Activated CD8-positive, alpha-beta T cell treated with anti-CD3 and anti-CD28 coated beads for 36 hours (primary cell): ENCODE results near the gene SLC5A5. TPM values are rescaled to one million over a fixed set of nuclear protein-coding genes. Genes with fewer than 3 reads are reported as not detected.
"Not testable (repeated sequence)": the region's sequence is repeated elsewhere in the genome, so short reads cannot be mapped to it uniquely, and the experiment has no call there.

Source experiments
- ATAC-seq: fragments of 200-7000 bp; cut with Tn5 transposase; one replicate; pipeline ENCODE4 v1.10.0; 2021; ENCODE audit warnings: mild to moderate bottlenecking, moderate library complexity
- CTCF ChIA-PET: fragments of 350-600 bp; sonication (Branson Sonifier 250); formaldehyde crosslinking; loops from one replicate; lab custom pipeline; 2021; ENCODE audit warnings: antibody characterized with exemption; lab: Charles Lee
- POLR2A ChIA-PET: fragments of 350-600 bp; sonication (Branson Sonifier 250); formaldehyde crosslinking; loops from one replicate; lab custom pipeline; 2021; ENCODE audit warnings: antibody characterized with exemption; lab: Charles Lee
- DNase-seq: peaks from one replicate; pipeline ENCODE4 v3.0.0-alpha.2; 2020
- H3K27ac Mint-ChIP-seq: one replicate; pipeline ENCODE4 v1.8.0; 2021; ENCODE audit warnings: mild to moderate bottlenecking, mixed read lengths
- H3K27me3 Mint-ChIP-seq: one replicate; pipeline ENCODE4 v1.8.0; 2021; ENCODE audit warnings: mixed read lengths
- H3K36me3 Mint-ChIP-seq: one replicate; pipeline ENCODE4 v1.8.0; 2021; ENCODE audit warnings: low read depth, mixed read lengths
- H3K4me1 Mint-ChIP-seq: one replicate; pipeline ENCODE4 v1.8.0; 2021; ENCODE audit warnings: low read depth, mixed read lengths
- H3K4me3 Mint-ChIP-seq: one replicate; pipeline ENCODE4 v1.8.0; 2021; ENCODE audit warnings: mild to moderate bottlenecking, moderate library complexity, mixed read lengths
- H3K9me3 Mint-ChIP-seq: one replicate; pipeline ENCODE4 v1.8.0; 2021; ENCODE audit warnings: mixed read lengths
- CTCF ChIP-seq: fragments of 200-600 bp; IDR thresholded peaks from one replicate; pipeline ENCODE4 v1.8.0; 2022; ENCODE audit warnings: antibody characterized with exemption, mild to moderate bottlenecking
- intact Hi-C: fragments of 100-400 bp; cut with micrococcal nuclease; formaldehyde crosslinking; loops from one replicate; pipeline ENCODE4 v1.10.0; 2022
- total RNA-seq, 2 experiments: library from RNA; stranded (reverse); gene quantifications; one replicate each; pipeline ENCODE4 v1.2.3, GENCODE V29; 2021

SLC5A5 gene
- total RNA-seq, 2 experiments from 2014 or later = 0.87 to 0.99 TPM

- no peak for DNase-seq
- POLR2A ChIA-PET = no interaction called here
- TF ChIP-seq CTCF = no peak
- Mint-ChIP-seq H3K27me3 (no peaks in the 10 kb centered on the region), H3K4me3 (no peak overlapping the region), H3K4me1 (peaks cover 6% of the 10 kb centered on the region), H3K9me3 (no peaks in the 10 kb centered on the region), H3K36me3 (no peaks in the 10 kb centered on the region), H3K27ac (no peak overlapping the region)
- ATAC-seq = no peak
- CTCF ChIA-PET = no interaction called here
- intact Hi-C loops = no loop called here
Observed at GRCh38 chr19:17877696-17878095, 6.0 kb downstream of the SLC5A5 start.

- CTCF ChIA-PET = no interaction called here
- no peak for TF ChIP-seq CTCF
- no peak overlapping the region for H3K4me3 Mint-ChIP-seq
- ATAC-seq (no peak), DNase-seq (no peak)
- no peaks in the 10 kb centered on the region for H3K27me3 Mint-ChIP-seq
- POLR2A ChIA-PET = no interaction called here
- no peaks in the 10 kb centered on the region for H3K4me1 Mint-ChIP-seq
- H3K9me3 Mint-ChIP-seq = no peaks in the 10 kb centered on the region
- no peak overlapping the region for H3K27ac Mint-ChIP-seq
- intact Hi-C loops = no loop called here
- no peaks in the 10 kb centered on the region for H3K36me3 Mint-ChIP-seq
Observed at GRCh38 chr19:17879466-17879865, 7.7 kb downstream of the SLC5A5 start.

GRCh38 chr19:17881701-17882100 is 10.0 kb downstream of the SLC5A5 start:
- no peak overlapping the region for H3K4me3 Mint-ChIP-seq
- TF ChIP-seq CTCF = no peak
- intact Hi-C loops = no loop called here
- no peaks in the 10 kb centered on the region for H3K36me3 Mint-ChIP-seq
- no peaks in the 10 kb centered on the region for H3K4me1 Mint-ChIP-seq
- no peaks in the 10 kb centered on the region for H3K9me3 Mint-ChIP-seq
- ChIA-PET CTCF (no interaction called here), POLR2A (no interaction called here)
- H3K27ac Mint-ChIP-seq = no peak overlapping the region
- ATAC-seq (no peak), DNase-seq (no peak)
- no peaks in the 10 kb centered on the region for H3K27me3 Mint-ChIP-seq

GRCh38 chr19:17883627-17884410 is 12.1 kb downstream of the SLC5A5 start:
- Mint-ChIP-seq H3K4me3 (no peak overlapping the region), H3K27me3 (no peaks in the 10 kb centered on the region), H3K4me1 (no peaks in the 10 kb centered on the region), H3K36me3 (no peaks in the 10 kb centered on the region), H3K27ac (no peak overlapping the region), H3K9me3 (no peaks in the 10 kb centered on the region)
- DNase-seq (no peak), ATAC-seq (no peak)
- ChIA-PET CTCF (interaction anchor here (0.8 kb wide), 1 partner anchor 19 kb away, joined by 3 read pairs; no protein-coding TSS in a partner anchor), POLR2A (no interaction called here)
- intact Hi-C loops = no loop called here
- TF ChIP-seq CTCF = no peak

DNA sequence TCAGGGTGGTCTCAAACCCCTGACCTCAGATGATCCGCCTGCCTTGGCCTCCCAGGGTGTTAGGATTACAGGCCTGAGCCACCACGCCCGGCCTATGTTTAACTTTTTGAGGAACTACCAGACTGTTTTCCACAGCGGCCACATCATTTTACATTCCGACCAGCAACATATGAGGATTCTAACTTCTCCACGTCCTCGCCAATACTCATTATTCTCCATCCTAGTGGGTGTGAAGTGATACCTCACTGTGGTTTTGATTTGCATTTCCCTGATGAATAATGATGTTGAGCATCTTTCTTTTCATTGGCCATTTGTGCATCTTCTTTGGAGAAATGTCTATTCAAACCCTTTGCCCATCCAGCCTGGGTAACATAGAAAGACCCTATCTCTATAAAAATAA is 14.8 kb downstream of the SLC5A5 start:
- DNase-seq = no peak
- H3K9me3 Mint-ChIP-seq = no peaks in the 10 kb centered on the region
- intact Hi-C loops = no loop called here
- ChIA-PET CTCF (interaction anchor here (0.9 kb wide), 1 partner anchor 52 kb away, joined by 3 read pairs; no protein-coding TSS in a partner anchor), POLR2A (no interaction called here)
- no peak overlapping the region for H3K27ac Mint-ChIP-seq
- no peak for TF ChIP-seq CTCF
- no peak overlapping the region for H3K4me3 Mint-ChIP-seq
- ATAC-seq = no peak
- H3K27me3 Mint-ChIP-seq = no peaks in the 10 kb centered on the region
- no peaks in the 10 kb centered on the region for H3K4me1 Mint-ChIP-seq
- no peaks in the 10 kb centered on the region for H3K36me3 Mint-ChIP-seq

DNA sequence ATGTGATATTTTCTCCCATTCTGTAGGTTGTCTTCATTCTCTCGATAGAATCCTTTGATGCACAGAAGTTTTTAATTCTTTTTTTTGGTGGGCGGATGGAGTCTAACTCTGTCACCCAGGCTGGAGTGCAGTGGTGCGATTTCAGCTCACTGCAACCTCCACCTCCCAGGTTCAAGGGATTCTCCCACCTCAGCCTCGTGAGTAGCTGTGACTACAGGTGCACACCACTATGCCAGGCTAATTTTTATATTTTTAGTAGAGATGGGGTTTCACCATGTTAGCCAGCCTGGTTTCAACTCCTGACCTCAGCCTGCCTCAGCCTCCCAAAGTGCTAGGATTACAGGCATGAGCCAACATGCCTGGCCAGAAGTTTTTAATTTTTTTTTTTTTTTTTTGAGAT is 15.5 kb downstream of the SLC5A5 start:
- H3K4me1 Mint-ChIP-seq, H3K9me3 Mint-ChIP-seq, H3K27ac Mint-ChIP-seq, DNase-seq, H3K36me3 Mint-ChIP-seq, H3K27me3 Mint-ChIP-seq, H3K4me3 Mint-ChIP-seq, intact Hi-C loops, ATAC-seq: not testable (repeated sequence)
- CTCF ChIA-PET = interaction anchor here (0.9 kb wide), 1 partner anchor 51 kb away, joined by 3 read pairs; no protein-coding TSS in a partner anchor
- POLR2A ChIA-PET = interaction anchor here (1.1 kb wide), 1 partner anchor 21 kb away, joined by 3 read pairs; no protein-coding TSS in a partner anchor
